HCEC 1CT (cell line): ENCODE measurements around the gene SLC38A3.
"Not testable (repeated sequence)": the region's sequence is repeated elsewhere in the genome, so short reads cannot be mapped to it uniquely, and the experiment has no call there.

Experiments
- DNase-seq: peaks from one replicate; pipeline ENCODE4 v3.0.0-alpha.2; 2017

The SLC38A3 gene

DNA sequence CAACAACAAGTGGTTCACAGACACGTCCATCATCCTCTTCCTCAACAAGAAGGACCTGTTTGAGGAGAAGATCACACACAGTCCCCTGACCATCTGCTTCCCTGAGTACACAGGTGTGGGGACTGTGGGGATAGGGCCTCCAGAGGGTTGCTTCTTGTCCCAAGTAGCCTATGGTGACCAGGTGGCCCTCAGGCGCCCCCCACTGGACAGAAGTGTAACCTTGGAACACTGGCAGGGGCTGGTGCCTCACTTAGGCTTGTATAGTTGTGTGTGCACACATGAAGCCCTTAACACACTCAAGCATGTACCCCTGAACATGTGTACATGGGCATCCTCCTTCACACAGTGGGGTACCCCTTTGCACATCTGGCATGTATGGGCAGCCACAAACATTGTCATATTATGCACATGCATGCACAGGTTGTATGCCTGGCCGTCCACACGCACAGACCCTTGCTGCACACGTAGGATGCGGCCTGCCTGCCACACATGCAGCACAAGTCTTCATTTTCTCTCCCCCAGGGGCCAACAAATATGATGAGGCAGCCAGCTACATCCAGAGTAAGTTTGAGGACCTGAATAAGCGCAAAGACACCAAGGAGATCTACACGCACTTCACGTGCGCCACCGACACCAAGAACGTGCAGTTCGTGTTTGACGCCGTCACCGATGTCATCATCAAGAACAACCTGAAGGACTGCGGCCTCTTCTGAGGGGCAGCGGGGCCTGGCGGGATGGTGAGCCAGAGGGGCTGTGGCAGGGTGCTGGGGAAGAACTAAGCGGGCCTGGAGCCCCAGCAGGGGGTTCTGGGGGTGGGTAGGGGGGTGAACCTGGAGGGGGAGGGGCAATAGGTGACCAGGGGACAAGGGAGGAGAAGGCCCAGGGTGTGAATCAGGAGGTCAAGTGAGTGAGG, 52.2 kb downstream of the SLC38A3 start:
- DNase-seq, result peak; percentile 15

DNA sequence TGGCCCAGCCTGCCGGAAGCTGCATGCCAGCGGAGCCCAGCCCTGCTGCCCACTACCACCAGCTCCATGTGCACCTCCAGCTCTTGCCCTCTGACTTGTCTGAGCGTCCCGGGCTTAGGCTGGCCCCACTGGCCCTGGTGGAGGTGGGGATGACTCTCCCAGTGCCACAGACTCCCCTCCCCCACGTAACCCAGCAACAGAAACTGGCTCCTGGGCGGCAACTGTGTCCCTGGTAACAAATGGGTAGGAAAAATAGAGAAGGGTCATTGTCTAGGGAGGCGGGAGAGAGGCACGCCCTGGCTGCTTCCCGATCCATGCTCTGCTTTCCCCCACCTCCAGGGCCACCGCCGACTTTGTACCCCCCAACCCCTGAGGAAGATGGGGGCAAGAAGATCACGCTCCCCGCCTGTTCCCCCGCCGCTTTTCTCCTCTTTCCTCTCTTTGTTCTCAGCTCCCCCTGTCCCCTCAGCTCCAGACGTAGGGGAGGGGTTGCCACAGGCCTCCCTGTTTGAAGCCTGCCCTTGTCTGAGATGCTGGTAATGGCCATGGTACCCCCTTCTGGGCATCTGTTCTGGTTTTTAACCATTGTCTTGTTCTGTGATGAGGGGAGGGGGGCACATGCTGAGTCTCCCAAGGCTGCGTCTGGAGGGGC, 53.1 kb downstream of the SLC38A3 start:
- no peak for DNase-seq

DNA sequence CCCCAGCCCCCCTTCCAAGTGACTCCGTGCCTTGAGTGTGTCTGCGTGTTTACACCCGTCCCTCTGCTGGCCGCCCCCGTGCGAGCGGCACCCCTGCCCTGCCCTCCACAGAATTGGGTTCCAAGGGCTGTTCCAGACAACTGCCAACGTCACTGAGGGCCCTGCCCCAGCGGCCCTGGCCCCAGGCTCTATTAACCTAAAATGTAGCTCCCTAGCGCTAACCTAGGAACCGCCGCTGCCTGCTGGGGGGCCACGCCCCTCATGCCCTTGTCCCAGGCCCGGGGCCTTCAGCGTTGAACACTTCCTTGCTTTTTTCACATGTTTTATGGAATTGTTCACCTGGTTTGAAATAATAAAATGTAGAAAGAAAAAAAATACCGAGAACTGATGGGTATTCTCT, 53.9 kb downstream of the SLC38A3 start:
- no peak for DNase-seq

GRCh38 chr3:50259432-50260026, 54.5 kb downstream of the SLC38A3 start:
- no peak for DNase-seq

GRCh38 chr3:50260027-50260941, 55.2 kb downstream of the SLC38A3 start:
- peak; percentile 83 for DNase-seq

- no peak for DNase-seq
Observed at GRCh38 chr3:50260942-50261441, 55.9 kb downstream of the SLC38A3 start.

DNA sequence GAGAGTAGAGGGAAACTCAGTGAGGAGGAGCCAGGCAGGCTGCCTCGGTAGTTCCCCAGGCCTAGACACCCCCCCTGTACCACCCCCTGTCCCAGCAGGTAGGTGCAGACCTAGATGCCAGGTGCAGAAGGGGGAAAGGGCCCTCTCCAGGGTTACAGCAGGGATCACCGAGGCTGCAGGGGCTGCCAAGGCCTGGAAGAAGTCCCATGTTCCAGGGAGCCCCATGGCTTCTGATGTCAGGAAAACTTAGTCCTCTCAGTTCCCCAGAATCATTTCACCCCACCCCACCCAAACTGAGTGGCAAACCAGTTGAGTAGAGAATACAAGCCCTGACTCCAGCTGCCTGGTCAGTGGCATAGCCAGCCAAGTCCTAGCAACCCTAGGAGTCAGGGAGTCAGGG, 56.4 kb downstream of the SLC38A3 start:
- DNase-seq, result no peak

- not testable (repeated sequence) for DNase-seq
Observed at GRCh38 chr3:50262200-50262599, 57.1 kb downstream of the SLC38A3 start.

- DNase-seq, result no peak
Observed at GRCh38 chr3:50262778-50263177, 57.7 kb downstream of the SLC38A3 start.

DNA sequence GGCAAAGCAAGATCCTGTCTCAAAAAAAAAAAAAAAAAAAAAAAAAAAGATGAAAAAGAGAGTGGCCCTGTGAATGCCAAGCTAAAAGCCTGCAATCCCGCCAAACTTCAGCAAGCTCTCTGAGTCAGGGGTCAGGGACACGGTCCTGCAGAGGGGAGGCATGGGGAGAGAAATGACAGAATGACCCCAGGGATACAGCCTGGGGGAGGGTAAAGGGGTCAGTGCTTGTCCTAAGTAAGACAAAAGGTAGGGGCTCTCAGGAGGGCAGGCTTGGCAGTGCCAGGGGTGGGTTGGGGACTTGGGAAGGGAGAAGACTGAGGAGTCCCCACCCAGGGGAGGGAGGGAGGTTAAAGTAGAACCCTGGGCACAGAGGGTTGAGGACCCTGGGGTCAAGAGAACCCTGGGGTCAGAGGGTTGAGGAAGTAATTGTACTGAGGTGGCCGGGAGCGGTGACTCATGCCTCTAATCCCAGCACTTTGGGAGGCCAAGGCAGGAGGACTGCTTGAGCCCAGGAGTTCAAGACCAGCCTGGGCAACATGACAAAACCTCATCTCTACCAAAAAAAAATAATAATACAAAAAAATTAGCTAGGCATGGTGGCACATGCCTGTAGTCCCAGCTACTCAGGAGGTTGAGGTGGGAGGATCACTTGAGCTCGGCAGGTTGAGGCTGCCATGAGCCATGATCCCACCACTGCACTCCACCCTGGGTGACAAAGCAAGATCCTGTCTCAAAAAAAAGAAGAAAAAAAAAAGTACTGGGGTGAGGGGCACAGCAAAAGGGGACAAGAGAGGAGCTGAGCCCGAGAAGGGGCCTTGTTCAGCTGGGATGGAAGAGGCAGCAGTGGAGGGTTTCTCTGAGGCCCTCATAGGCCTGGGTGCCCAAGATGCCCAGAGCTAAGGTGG, 58.7 kb downstream of the SLC38A3 start:
- peak; percentile 25 for DNase-seq

GRCh38 chr3:50264383-50264963, 59.4 kb downstream of the SLC38A3 start:
- peak; percentile 63 for DNase-seq

DNA sequence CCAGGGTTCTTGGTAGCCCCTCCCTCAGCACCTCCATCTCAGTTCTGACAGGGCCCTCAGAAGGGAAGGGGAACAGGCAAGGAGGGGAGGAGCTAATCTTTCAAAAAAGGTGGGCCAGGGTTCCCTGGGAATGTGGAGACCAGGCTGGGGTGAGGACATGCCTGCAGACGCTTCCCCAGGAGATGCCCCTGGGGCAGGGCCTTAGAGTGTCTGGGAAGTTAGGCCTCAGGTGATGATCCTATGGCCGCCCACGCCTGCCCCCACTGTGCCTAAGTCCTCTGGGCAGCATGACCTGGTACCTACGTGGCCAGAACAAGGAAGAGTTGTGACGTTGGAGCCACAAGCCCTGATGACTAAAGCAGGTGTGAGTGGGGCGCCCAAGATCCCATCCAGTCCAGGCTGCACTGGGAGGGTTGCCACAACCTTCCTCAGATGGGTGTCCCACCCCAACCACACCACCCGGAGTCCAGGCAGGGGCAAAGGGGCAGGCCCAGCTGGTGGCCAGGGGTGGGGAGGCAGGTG, 60.0 kb downstream of the SLC38A3 start:
- no peak for DNase-seq

GRCh38 chr3:50265571-50265970, 60.5 kb downstream of the SLC38A3 start:
- DNase-seq, result no peak

GRCh38 chr3:50266017-50266416, 60.9 kb downstream of the SLC38A3 start:
- DNase-seq, result no peak

GRCh38 chr3:50266836-50267235, 61.8 kb downstream of the SLC38A3 start:
- no peak for DNase-seq

GRCh38 chr3:50267280-50267913, 62.3 kb downstream of the SLC38A3 start:
- DNase-seq, result no peak

- DNase-seq, result no peak
Observed at GRCh38 chr3:50268276-50268675, 63.2 kb downstream of the SLC38A3 start.

GRCh38 chr3:50268703-50269451, 63.8 kb downstream of the SLC38A3 start, which contains the start of gene SEMA3B:
Gene SEMA3B (plus strand): TSS chr3:50269147. CDS start chr3:50269241, 94 bp downstream.
- DNase-seq, result no peak

GRCh38 chr3:50269460-50269859, 64.4 kb downstream of the SLC38A3 start:
- no peak for DNase-seq
